DMS79 treated with DMSO at 0.1 percent for 48 hours (cell line): ENCODE data around the gene FERMT2.
A peak's percentile ranks its signal among the peaks of the same experiment; 100 is the strongest.

ENCODE experiments used
- DNase-seq: peaks from one replicate; lab custom pipeline; 2025; lab: John Stamatoyannopoulos, UW

The FERMT2 gene

GRCh38 chr14:52950898-52951680 is at the start of gene FERMT2:
Gene FERMT2 (minus strand): TSS chr14:52951050. CDS start chr14:52950568, 482 bp downstream.
- DNase-seq: peak; percentile 86

DNA sequence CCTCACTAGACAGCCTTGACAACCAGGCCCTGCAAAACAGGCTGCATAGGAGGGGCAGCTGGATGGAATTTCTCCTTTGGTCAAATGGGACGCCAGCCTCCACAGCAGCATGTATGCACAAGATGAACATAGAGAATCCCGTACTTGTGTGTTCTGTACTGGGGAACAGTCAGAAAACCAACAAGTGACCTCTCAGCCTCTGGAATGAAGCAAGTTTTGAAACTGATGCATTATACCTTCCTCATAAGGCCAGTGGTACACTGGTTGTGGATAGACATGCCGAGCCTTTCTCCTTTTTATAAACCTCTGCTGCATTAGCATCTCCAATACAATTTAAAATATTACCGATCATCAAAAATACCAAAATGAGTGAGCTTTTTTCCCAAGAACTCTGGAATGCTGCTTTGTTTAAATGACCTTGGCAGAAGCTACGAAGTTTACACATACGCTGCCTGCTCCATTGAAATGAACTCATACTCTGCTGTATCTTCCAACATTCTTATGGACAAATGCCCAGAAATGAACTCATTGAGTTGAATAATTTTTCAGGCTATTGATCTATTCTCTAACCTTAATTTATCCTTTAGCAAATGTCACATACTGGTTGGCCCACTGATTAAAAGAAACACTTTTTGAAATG is 47.6 kb upstream of the FERMT2 start:
- no peak for DNase-seq

DNA sequence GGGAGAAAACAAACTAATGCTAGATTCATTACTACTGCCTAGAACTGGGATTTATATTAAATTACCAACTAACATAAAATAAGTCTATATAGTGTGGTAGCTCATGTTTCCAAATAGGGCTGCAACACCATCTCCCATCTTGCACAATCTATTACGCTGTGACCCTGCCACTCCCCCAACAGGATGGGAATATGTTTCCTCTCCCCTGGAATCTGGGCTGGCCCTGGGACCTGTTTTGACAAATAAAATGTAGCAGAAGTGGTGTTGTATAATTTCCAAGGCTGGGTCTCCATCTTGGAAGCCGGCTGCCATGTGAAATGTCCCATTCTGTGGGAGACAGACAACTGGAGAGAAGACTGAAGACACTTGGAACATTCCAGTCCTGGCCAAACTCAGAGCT is 45.6 kb upstream of the FERMT2 start:
- DNase-seq: no peak

- DNase-seq: no peak
Observed at GRCh38 chr14:52995998-52996397, 45.1 kb upstream of the FERMT2 start.

DNA sequence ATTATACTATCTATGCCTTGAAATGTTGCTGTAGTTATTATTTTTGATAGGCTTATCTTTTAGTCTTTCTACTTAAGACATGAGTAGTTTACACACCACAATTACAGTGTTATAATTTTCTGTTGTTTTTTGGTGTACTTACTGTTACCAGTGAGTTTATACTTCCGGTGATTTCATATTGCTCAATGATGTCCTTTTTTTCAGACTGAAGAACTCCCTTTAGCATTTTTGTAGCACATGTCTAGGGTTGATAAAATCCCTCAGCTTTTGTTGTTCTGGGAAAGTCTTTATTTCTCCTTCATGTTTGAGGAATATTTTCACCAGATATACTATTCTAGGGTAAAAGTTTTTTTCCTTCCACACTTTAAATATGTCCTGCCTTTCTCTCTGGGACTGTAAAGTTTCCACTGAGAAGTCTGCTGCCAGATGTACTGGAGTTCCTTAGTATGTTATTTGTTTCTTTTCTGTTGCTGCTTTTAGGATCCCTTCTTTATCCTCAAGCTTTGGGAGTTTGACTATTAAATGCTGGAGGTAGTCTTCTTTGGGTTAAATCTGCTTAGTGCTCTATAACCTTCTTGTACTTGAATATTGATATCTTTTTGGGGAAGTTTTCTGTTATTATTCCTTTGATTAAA is 41.5 kb upstream of the FERMT2 start:
- DNase-seq: no peak

DNA sequence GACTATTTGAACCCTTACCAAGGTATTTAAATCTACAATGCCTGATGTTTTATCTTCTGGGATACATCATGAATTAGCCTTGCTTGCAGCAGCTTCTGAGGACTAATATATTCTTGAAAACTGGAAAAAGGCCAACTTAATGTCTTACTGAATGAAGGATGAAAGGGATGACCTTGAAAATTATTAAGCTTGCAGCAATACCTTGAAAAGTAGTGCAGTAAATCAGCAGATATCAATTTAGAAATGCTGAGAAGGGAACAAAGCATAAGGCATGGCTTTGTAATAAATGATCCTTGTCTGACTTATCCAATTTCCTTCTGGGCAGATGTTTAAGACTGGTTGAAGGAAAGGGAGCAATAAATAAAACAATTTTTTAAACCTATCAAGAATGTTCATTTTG is 37.3 kb upstream of the FERMT2 start:
- DNase-seq: peak; percentile 27

- DNase-seq: peak; percentile 85
Observed at GRCh38 chr14:52987514-52987913, 36.7 kb upstream of the FERMT2 start.

DNA sequence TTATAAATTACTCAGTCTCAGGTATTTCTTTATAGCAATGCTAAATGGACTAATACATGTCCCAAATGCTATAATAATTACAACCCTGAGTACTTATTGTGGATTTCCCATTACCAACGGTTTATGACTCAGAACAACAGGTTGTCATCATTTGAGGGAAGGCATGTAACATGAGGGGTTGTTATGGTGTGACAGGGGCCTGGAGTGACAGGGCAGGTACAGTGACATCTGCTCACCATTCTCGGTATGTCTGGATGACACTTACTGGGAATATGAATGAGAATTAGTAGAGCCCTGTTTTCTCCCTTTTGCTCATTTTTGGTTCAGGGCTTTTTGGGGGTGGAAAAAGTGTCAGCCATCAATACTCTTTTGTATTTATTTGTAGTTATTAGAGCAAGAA is 36.2 kb upstream of the FERMT2 start:
- peak; percentile 66 for DNase-seq

DNA sequence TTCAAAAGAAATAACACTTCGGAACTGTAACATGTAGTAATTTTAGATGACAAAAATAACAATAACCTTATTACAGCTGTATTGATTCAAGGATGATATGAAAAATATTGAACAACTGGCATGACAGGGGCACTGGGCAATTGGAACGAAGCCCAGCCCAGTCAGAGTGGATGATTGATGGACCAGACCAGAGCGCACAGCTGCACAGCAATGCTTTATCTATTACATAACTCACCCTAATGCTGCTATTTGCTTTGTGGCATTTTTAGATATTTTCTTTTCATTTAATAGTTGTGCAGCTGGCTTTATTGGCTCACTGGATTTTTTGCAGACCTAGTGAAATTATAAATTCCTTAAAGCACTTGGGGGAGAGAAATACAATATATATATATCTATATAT is 26.9 kb upstream of the FERMT2 start:
- no peak for DNase-seq

DNA sequence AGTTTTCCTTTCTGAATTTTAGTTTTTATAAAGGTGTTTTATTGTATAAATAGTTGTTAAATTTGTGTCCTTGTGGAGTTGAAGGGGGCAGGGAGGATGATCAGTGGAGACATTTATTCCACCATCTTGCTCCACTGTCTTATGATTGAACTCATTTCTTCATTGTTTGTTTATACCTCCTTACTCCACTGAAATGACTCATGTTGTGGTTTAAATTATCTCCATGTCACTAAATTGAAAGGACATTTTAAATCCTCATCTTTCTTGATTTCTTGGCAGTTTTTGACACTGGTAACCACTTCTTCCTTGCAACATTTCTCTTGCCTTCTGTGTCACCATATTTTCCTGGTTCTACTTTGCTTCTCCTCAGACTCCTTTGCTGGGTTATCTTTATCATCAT is 23.6 kb upstream of the FERMT2 start:
- DNase-seq: no peak

GRCh38 chr14:52961060-52961639 is 10.3 kb upstream of the FERMT2 start:
- DNase-seq: peak; percentile 32

DNA sequence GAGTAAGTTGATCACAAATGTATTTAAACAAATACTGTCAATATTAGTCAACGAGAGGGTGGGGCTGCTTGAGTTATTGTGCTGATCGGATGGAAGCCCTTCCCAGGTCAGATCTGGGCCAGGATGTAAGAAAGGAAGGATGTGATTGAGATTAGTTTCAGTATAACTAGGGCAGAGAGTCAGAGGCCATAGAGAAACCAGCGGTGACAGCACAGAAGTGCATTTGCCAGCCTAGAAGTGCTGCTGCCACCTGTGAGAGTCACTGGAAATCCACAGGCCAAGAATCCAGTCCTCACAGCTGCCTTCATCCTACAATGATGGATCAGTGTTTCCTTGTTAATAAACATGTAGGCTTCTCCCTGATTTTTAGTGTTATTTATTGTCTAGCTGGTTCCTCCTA is 9.8 kb upstream of the FERMT2 start:
- DNase-seq: no peak

DNA sequence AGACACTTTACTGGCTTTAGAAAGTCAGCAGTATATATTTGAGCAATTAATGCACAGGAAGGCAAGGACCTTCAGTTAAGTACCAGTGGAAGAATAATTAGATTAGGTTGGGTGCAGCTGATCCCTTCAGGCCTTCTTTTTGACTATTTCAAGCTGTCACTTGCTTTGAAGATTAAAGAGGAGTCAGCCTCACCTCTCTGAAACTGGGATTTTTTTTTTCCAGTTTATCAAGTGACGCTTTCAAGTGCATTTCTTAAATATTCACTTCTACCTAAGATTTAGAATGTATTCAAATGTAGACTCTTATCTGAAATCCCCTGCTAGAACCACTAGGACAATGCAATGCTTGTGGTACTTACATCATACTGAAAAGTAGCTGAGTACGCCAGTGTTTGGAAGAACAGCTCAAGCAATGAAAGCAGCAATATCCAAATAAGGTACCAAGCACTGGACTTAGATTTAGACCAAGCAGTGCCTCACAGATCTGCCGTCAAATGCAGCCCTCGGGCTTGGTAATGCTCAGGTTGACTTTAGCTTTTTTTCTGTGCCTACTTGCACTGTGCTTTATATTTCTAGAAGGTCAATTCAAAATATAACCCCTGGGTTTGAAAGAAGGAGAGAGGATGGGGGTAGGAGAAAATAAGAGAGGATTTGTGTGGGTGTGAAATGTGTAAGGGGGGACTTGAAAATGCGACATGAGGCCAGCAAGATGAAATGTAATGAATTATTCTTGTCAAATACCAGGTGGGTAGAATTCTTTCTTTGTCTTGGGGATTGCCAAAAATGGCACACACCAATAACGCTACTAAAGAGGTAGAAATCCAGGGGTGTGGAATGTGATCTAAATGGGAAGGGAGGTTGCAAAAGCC is 3.7 kb upstream of the FERMT2 start:
- DNase-seq: no peak

DNA sequence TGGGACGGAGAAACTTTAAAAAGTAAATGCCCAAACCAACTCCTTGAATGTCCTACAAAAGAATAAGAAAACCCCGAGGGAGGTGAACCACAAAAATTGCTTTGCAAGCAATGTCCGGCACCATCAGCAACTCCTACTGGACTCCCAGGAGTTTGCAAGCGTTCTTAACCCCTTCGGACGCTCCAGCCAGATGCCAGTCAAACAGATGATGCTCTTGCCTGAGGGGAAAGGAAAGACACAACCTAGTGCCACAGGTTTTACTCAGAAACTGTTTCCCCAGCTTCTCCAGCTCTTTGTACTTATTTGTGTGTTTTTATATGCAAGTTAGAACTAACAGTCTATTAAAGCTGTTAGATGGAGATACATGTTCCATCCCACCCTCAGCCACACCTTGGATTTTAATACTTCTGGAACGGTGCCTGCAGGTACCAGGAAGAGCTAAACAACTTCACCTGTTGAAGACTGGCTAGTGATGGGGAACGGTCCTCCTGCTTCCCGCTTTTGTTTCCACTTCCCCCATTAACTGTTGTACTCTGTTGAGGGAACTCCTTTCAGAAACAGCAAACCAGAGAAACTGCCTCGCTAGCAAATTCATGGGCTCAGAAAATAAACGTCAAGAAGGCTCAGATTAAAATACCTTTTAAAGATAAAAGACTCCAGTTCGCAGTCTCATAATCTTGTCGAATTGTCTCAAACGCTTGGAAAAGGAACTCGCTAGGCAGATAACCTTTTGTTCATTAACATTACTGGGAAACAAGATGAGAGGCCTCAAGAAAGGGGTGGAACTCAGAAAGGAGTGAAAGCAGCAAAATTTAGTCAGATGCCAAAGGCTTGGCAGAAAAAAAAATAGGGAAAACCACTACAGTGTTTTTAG is 1.1 kb upstream of the FERMT2 start:
- peak; percentile 81 for DNase-seq

- peak; percentile 59 for DNase-seq
Observed at GRCh38 chr14:52950410-52950897, 396 bp downstream of the FERMT2 start.

- DNase-seq: peak; percentile 69
Observed at GRCh38 chr14:52949711-52950409, 990 bp downstream of the FERMT2 start.

DNA sequence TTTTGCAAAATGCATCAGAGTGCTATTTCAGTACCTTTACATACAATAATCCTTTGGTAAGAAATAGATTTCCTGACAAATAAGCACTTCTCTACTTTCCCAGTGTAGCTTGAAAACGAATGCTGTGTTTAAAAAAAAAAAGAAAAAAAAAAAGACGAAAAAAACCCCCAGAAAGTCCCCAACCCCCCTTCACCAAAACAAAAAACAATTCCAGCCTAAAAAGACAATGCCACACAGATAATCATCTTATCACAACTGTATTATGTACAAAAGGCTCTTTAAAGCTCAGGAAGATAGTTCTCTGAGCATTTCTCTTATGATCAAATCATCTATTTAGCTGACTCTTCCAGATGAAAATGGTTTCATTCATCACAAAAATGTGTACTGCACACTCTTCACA is 1.6 kb downstream of the FERMT2 start:
- no peak for DNase-seq

DNA sequence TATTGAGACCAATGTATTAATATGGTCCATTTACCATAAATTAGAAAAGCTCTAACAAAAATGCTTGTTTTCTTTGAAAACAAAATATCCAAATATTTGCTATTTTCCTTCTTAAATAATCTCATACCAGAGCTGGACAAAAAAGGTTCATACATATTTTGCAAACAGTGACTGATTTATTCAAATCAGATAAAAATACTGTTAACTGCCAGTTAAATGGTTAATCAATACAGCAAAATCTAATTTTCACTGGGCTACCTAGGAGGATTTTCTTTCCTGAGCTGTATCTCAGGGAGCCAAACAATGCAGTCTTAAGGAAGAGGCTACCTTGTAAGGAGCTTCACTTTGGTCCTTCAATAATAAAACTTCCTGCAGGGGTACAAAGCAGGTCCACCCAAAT is 2.0 kb downstream of the FERMT2 start:
- DNase-seq: no peak

- DNase-seq: no peak
Observed at GRCh38 chr14:52948039-52948438, 2.8 kb downstream of the FERMT2 start.

DNA sequence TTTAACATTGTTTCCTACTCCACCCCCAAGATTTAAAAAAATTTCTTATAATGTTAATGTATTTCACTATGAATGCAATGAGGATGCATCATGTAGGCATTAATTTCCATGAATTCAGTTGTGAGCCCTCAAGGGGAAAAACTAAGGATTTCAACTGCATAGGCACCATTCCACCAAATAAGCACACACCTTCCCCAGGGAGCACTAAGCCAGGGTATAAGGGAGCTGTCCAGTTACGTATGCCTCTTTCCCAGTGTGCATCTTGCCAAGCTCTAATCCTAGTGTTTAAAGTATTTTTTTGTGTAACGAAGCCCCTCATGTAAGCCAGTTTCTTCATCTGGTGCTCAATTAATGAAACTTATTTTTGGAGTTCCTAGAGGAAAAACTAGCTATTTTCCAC is 6.6 kb downstream of the FERMT2 start:
- no peak for DNase-seq
